GM21447 (cell line): ENCODE measurements around the gene KLHDC8A.
"Not testable (repeated sequence)": the region's sequence is repeated elsewhere in the genome, so short reads cannot be mapped to it uniquely, and the experiment has no call there.

Experiments used
- ATAC-seq: cut with Tn5 transposase; IDR thresholded peaks from one replicate; pipeline ENCODE4 v1.9.1; 2021; ENCODE audit not compliant: unreplicated experiment

KLHDC8A gene

GRCh38 chr1:205298191-205298994 is 58.3 kb downstream of the KLHDC8A start:
- ATAC-seq, result no peak

- ATAC-seq, result not testable (repeated sequence)
Observed at GRCh38 chr1:205297546-205298177, 59.1 kb downstream of the KLHDC8A start.

GRCh38 chr1:205296154-205296553 is 60.6 kb downstream of the KLHDC8A start:
- ATAC-seq, result no peak

GRCh38 chr1:205294934-205295333 is 61.8 kb downstream of the KLHDC8A start:
- no peak for ATAC-seq

GRCh38 chr1:205294175-205294917 is 62.4 kb downstream of the KLHDC8A start:
- no peak for ATAC-seq

- ATAC-seq, result no peak
Observed at GRCh38 chr1:205293350-205294074, 63.2 kb downstream of the KLHDC8A start.

GRCh38 chr1:205291596-205291995 is 65.1 kb downstream of the KLHDC8A start:
- ATAC-seq, result no peak

GRCh38 chr1:205287767-205288559 is 68.8 kb downstream of the KLHDC8A start:
- ATAC-seq, result peak; percentile 83

- no peak for ATAC-seq
Observed at GRCh38 chr1:205287076-205287475, 69.6 kb downstream of the KLHDC8A start.

GRCh38 chr1:205286335-205286950 is 70.3 kb downstream of the KLHDC8A start:
- no peak for ATAC-seq
